ELR (cell line): ENCODE results near the gene MUC22.
"Not testable (repeated sequence)": the region's sequence is repeated elsewhere in the genome, so short reads cannot be mapped to it uniquely, and the experiment has no call there.

Source experiments
- DNase-seq: peaks from one replicate; pipeline ENCODE4 v3.0.0-alpha.2; 2015; ENCODE audit warnings: low read depth

Gene MUC22

DNA sequence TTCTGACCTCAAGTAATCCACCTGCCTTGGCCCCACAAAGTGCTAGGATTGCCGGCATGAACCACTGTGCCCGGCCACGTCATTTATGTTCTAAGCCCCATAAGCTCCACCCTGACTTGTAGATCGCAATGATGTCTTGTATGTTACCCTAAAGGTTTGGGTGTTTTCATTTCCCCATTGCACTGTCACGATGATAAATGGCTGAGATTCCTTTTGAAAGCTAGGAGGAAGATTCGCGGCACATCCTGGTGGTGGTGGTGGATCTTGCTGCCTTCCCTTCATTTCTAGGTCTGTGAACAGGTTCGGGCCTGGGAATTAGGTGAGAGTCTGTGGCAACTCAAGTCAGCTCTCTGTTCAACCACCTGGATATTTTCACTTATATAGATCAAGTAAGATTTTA lies 28.3 kb downstream of the MUC22 start:
- no peak for DNase-seq

- no peak for DNase-seq
Measured at GRCh38 chr6:31040801-31041200, 30.5 kb downstream of the MUC22 start.

- no peak for DNase-seq
Measured at GRCh38 chr6:31041372-31041974, 31.2 kb downstream of the MUC22 start.

DNA sequence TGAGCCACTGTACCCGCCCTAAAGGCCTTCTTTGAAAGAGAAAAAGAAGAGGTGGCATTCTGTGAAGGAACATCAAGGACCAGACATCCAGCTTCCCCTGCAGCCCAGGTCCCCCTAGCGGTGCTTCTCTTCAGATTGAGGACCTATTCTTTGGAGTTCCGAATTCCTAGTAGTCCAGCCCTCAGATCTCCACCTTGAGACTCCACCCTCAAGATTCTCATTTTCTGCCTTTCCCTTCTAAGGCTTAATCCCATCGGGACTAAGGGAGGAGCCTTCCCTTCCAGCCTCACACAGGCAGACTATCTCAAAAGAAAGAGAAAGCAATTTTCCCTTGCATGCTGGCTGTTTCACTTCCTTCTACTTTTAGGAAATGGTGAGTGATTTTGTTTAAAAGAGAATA lies 32.5 kb downstream of the MUC22 start:
- peak; percentile 78 for DNase-seq

DNA sequence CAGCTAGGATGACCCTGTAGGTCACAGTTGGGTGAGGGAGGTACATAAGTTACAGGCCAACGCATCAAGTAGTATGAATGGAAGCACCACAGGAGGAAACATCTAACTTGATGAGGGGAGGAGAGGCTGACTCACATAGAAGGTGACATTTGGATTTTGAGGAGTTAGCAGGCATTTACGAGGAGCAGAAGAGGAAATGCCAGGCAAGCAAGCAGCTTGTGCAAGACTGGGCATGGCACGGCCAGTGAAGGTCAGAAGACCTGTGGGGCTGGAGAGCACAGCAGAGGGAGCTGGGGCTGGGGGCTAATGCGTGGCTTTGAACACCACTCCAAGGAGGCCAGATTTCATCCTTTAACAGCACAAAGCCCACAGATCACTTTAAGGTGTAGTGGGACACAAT lies 37.8 kb downstream of the MUC22 start:
- DNase-seq: no peak

- peak; percentile 60 for DNase-seq
Measured at GRCh38 chr6:31049518-31049917, 39.2 kb downstream of the MUC22 start.

DNA sequence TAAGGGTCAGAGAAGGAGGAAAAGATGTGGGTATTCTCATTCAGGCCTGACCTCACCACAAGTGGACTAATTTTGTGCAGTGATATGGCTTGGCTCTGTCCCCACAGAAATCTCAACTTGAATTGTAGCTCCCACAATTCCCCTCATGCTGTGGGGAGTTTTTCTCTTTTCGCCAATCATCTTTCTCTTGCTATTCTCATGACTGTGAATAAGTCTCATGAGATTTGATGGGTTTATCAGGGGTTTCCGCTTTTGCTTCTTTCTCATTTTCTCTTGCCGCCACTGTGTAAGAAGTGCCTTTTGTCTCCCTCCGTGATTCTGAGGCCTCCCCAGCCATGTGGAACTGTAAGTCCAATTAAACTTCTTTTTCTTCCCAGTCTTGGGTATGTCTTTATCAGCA lies 42.9 kb downstream of the MUC22 start:
- DNase-seq: not testable (repeated sequence)

GRCh38 chr6:31053873-31054272 lies 43.6 kb downstream of the MUC22 start:
- DNase-seq: no peak

DNA sequence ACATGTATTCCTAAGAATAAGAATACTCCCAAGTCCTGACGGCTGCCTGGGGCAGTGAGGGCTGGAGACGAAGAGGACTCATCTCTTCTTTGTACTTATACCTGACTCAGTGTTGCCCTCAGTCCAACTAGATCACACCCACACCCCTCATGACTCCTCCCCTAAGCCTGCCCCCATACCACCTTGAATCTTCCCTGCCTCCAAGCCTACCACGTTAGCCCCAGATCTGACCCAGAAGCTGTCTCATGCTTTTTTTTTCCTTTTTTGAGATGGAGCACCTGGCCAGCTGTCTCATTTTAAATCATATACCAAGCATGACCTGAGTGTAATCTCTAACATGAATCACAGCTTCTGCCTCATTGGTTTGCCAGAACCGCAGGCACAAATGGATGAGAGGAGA lies 45.2 kb downstream of the MUC22 start:
- no peak for DNase-seq

DNA sequence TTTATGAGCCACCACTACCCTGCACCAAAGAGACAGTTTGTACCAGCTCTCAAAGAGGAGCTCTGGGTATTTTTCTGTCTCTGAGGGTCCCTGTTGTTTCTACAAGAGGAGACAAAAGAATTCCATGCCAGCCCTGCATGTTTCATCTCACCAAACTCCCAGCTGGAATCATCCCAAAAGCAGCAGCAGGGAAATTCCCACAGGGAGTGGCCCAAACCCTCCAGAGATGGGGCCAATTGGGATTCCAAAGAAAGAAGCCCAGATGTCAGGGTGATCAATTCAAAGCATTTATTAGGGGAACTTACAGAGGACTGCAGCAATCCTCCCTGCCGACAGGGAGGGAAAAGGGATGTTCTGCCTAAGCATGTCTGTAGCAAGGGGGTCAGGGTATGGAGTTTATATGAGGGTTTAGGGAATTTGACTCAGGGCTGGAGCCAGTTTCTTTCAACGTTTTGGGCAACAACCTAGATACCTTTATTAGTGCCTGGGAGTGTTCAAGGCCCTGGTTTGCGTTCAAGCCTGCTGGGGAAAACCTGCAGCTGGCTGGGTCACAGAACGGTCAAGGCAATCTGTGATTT lies 47.2 kb downstream of the MUC22 start:
- DNase-seq: peak; percentile 71

- DNase-seq: peak; percentile 97
Measured at GRCh38 chr6:31058128-31058894, 48.0 kb downstream of the MUC22 start.

DNA sequence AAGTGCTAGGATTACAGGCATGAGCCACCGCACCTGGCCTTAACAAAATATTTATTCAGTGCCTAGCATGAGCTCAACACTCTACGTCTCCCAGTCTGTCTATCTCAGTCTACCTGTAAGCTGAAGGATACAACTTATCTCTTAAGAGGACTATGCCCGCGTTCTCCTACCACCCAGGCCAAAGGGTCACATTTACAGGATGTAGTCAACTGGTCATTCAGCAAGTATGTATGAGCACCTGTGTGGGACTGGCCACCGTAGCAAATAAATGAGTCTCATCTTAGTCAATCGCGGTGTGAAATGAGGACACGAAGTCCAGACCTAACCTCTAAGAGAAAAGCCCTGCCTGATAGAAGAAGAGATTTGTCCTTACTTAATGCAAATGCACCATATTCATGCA lies 49.9 kb downstream of the MUC22 start:
- no peak for DNase-seq

DNA sequence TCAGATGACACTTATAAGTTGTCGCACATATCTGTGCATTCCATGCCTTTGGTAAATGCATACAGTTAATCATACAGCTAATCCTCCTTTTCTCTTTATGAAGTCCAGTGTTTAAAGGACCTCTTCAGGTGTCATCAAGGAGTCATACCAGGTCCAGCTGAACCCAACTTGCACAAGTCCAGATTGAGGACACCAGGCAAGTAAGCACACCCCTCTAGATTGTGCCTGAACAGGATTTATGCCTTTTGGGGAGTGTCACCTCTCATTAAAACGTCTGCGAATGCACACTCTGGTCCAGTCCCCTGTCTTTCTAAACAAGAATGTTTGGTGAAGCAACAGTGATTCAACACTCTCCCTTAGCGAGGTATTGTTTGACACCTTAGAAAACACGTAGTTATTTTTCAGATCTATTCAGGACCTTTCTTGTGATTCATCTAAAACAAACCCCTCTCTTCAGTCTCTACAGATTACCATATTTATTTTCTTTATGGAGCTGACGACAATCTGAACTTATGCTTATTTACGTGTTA lies 53.7 kb downstream of the MUC22 start:
- no peak for DNase-seq

DNA sequence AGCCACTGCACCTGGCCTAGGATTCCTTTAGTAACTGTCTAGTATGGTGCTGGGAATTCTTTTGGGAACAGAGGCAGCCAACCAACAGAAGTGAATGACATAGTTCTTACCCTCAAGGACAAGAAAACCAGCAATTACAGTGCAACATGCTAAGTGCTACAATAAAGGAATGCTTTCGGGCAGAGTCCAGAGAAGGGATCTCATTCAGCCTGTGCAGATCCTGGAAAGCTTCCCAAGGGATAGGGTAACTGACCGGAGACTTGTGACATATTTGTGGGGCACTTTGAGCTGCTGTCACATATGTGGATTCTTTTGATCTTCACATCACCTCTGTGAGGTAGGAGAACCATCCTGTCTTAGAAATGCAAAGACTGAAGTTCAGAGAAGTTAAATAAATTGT lies 55.3 kb downstream of the MUC22 start:
- no peak for DNase-seq

DNA sequence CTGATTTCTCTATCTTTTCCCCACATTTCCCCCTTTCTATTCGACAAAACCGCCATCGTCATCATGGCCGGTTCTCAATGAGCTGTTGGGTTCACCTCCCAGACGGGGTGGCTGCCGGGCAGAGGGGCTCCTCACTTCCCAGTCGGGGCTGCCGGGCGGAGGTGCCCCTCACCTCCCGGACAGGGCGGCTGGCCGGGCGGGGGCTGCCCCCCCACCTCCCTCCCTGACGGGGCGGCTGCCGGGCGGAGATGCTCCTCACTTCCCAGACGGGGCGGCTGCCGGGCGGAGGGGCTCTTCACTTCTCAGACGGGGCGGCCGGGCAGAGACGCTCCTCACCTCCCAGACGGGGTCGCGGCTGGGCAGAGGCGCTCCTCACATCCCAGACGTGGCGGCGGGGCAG lies 56.8 kb downstream of the MUC22 start:
- DNase-seq: not testable (repeated sequence)

DNA sequence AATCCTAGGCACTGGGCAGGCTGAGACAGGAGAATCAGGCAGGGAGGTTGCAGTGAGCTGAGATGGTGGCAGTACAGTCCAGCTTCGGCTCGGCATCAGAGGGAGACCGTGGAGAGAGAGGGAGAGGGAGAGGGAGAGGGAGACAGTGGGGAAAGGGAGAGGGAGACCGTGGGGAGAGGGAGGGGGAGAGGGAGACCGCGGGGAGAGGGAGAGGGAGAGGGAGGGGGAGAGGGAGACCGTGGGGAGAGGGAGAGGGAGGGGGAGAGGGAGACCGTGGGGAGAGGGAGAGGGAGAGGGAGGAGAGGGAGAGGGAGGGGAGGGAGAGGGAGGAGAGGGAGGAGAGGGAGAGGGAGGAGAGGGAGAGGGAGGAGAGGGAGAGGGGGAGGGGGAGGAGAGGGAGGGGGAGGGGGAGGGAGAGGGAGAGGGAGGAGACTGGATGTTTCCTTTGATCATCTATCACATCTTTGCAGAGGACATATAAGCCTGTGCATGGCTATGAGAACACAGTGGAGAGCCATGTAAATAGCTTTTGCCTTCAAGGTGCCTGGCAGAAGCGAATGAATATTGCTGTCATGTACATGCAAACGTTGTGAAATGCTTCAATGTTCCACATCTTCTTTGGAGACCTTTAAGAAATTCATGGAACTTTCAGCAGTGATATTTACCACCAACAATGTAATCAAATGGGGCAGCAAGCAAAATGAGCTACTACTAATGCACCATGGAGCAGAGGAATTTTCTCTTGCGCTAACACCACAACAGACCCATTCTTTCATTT lies 57.8 kb downstream of the MUC22 start:
- DNase-seq: not testable (repeated sequence)

GRCh38 chr6:31068669-31069340 lies 58.5 kb downstream of the MUC22 start:
- peak; percentile 87 for DNase-seq

DNA sequence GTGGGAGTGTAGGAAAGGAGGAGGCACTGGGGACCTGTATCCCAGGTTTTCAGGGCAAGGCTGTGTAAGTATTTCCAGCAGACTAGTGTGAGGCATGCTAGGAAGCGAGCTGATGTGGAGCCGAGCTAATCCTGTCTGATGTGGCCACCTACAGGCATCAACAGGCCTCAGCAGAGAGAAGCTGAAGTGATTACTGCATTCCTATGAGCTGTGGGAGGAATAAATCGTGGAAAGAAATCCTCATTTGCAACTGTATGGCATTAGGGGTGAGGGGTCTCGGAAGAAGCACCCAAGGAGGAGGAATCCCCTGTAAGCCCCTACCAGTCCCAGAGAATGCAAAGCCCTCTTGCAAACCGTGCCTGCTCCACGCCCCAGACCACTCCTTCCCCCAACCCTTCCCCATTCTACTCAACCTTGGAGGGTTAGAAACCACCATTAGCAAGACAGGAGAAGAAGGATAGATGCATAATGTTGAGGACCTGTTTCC lies 60.5 kb downstream of the MUC22 start:
- DNase-seq: peak; percentile 81

- peak; percentile 25 for DNase-seq
Measured at GRCh38 chr6:31074401-31074800, 64.1 kb downstream of the MUC22 start.

DNA sequence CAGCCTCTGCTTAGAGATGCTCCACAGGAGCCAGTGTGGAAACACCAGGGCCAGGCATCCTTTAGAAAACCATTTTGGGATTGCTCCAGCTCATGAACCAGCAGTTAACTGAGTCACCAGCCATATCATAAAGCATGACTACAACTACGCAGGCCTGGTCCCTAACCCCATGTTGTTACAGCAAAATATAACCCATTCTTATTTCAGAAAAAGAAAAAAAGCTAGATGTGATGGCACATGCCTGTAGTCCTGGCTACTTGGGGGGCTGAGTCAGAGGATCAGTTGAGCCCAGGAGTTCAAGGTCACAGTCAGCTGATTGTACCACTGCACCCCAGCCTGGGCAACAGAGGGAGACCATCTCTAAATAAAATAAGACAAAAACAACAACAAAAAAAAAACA lies 65.3 kb downstream of the MUC22 start:
- peak; percentile 86 for DNase-seq

DNA sequence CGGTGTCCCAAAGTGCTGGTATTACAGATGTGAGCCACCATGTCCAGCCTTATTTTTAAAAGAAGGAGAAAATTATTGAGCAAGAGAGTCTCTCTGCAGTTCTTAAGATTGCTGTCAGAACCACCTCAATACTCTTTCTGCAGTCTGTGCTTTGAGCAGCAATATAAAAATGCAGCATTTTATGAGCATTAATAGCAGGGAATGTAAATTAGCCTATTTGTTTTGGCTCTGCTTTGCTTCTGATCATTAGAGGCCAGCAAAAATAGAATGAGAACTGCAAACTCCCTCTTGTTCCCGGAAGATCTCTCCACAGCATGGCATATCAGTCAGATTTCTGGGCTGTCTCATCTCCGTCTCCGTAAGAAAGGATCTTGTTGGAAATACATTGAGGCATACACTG lies 66.3 kb downstream of the MUC22 start:
- no peak for DNase-seq
